ENCODE data around the gene VPS26C. TPM values are rescaled to one million over a fixed set of nuclear protein-coding genes. Genes with fewer than 3 reads are reported as not detected.

Gene VPS26C
- total RNA-seq, 1 experiment from 2014 or later = 42.1 TPM

- Histone ChIP-seq H3K27me3 (ENCODE audit: insufficient read depth, low read length) (no peaks in the 10 kb centered on the region), H3K4me1 (ENCODE audit: control insufficient read depth in 1 of 2, insufficient read depth in 2 of 2, low read length in 2 of 2) (no peaks in the 10 kb centered on the region), H3K9me3 (ENCODE audit: control insufficient read depth in 1 of 2, insufficient read depth in 1 of 2, low read depth in 1 of 2, low read length in 2 of 2) (no peaks in the 10 kb centered on the region), H4K20me1 (ENCODE audit: insufficient read depth) (no peaks in the 10 kb centered on the region), H3K9me2 (ENCODE audit: insufficient read depth) (no peaks in the 10 kb centered on the region), H3K27ac (ENCODE audit: low read depth, low read length) (no peak overlapping the region), H3K36me3 (ENCODE audit: control insufficient read depth in 1 of 2, insufficient read depth in 2 of 2, low read length in 2 of 2) (no peaks in the 10 kb centered on the region; a peak in 1 of 4 replicates), H3K4me2 (ENCODE audit: low read length) (no peak overlapping the region), H3K79me2 (ENCODE audit: insufficient read depth, low read length) (peaks cover 85% of the 10 kb centered on the region), H3K9ac (ENCODE audit: low read length) (no peak overlapping the region), H3K4me3 (replicated peaks in 1 of 2; ENCODE audit: low read depth in 1 of 2, low read length in 2 of 2) (no peak overlapping the region), H2AFZ (ENCODE audit: low read depth, low read length, poor library complexity, severe bottlenecking) (no peak overlapping the region)
- no TSS peak for BruUV-seq (replicated peaks)
- RAD21 ChIA-PET (ENCODE audit: low non-redundant PET in 1 of 2, low total read pairs in 2 of 2, uncharacterized antibody in 2 of 2, unreplicated experiment in 2 of 2) = no interaction called here
- intact Hi-C loops (cut with micrococcal nuclease) = no loop called here
- POLR2A ChIA-PET = no interaction called here
- no peak for TF ChIP-seq RAD21 (IDR thresholded peaks at IDR 0.05; ENCODE audit: low read depth)
- TF ChIP-seq POLR2A (IDR thresholded peaks at IDR 0.05; ENCODE audit: borderline replicate concordance, extremely low read depth, insufficient read depth, insufficient read length) = no peak
- TF ChIP-seq EZH2 (IDR thresholded peaks at IDR 0.05) = no peak
- no peak for TF ChIP-seq SRF (IDR thresholded peaks at IDR 0.05; ENCODE audit: low read depth)
- no peak for TF ChIP-seq SIN3A (IDR thresholded peaks at IDR 0.05; ENCODE audit: low read depth)
- no peak for TF ChIP-seq ZBTB33 (IDR thresholded peaks at IDR 0.05; ENCODE audit: extremely low read depth, insufficient replicate concordance, low read length)
- TF ChIP-seq POLR2AphosphoS5 (IDR thresholded peaks at IDR 0.05; ENCODE audit: low read depth, low read length) = no peak
- TF ChIP-seq EZH2phosphoT487 (IDR thresholded peaks at IDR 0.05; ENCODE audit: borderline replicate concordance) = no peak
- no peak for TF ChIP-seq SP1 (IDR thresholded peaks at IDR 0.05; ENCODE audit: low read depth)
- no peak for TF ChIP-seq REST (IDR thresholded peaks at IDR 0.05; ENCODE audit: low read depth)
- no peak for TF ChIP-seq ZFX (IDR thresholded peaks at IDR 0.05)
- TF ChIP-seq TCF7L2 (IDR thresholded peaks at IDR 0.05; ENCODE audit: borderline replicate concordance, extremely low read depth, insufficient read depth, insufficient read length) = no peak
- no peak for TF ChIP-seq MAX (IDR thresholded peaks at IDR 0.05)
- TF ChIP-seq CTCF (IDR thresholded peaks at IDR 0.05 in 2 of 3, conservative IDR thresholded peaks at IDR 0.05 in 1 of 3; ENCODE audit: borderline replicate concordance in 1 of 3, insufficient read depth in 1 of 3, low read depth in 2 of 3, low read length in 2 of 3) = no peak
- no peak for TF ChIP-seq FOSL1 (IDR thresholded peaks at IDR 0.05; ENCODE audit: low read depth)
- TF ChIP-seq EGR1 (IDR thresholded peaks at IDR 0.05; ENCODE audit: low read depth) = no peak
- no peak for TF ChIP-seq CEBPB (IDR thresholded peaks at IDR 0.05; ENCODE audit: low read depth)
- TF ChIP-seq ATF3 (IDR thresholded peaks at IDR 0.05) = no peak
- no peak for ATAC-seq
- DNase-seq (ENCODE audit: low read depth, low spot score) = no peak
- CTCF ChIA-PET = no interaction called here
Measured at GRCh38 chr21:37245151-37245550, 22.0 kb downstream of the VPS26C start.
